ENCODE results near the gene PDE7B. TPM values are rescaled to one million over a fixed set of nuclear protein-coding genes. Genes with fewer than 3 reads are reported as not detected.
A peak's percentile ranks its signal among the peaks of the same experiment; 100 is the strongest.

Gene PDE7B
- total and polyA plus RNA-seq, 9 of the 15 experiments (the other 6 are each of a cell fraction or from before 2014, with no cell fraction given) = 0.01 TPM; not detected in 8

- TF ChIP-seq ZNF592 (IDR thresholded peaks at IDR 0.05) = no peak
- TF ChIP-seq ATF3 (IDR thresholded peaks at IDR 0.05) = peak; percentile 74
- no peak for TF ChIP-seq ATF3 (CRISPR knock-in tag; conservative IDR thresholded peaks at IDR 0.05)
- TF ChIP-seq ZFP36 (IDR thresholded peaks at IDR 0.05; ENCODE audit: low read depth, low read length, partially characterized antibody) = no peak
- TF ChIP-seq ATF7 (IDR thresholded peaks at IDR 0.05) = peak; percentile 60; the same call in 1 of the 2 replicates
- TF ChIP-seq BHLHE40 (IDR thresholded peaks at IDR 0.05; ENCODE audit: low read length) = no peak
- TF ChIP-seq SRF (CRISPR knock-in tag; IDR thresholded peaks at IDR 0.05) = no peak
Observed at GRCh38 chr6:135920689-135921088, 69.2 kb downstream of the PDE7B start (continued).
